HG03045 (cell line): ENCODE data around the gene OSBPL5.
"Not testable (repeated sequence)": the region's sequence is repeated elsewhere in the genome, so short reads cannot be mapped to it uniquely, and the experiment has no call there.

Experiments
- ATAC-seq: cut with Tn5 transposase; IDR thresholded peaks from one replicate; pipeline ENCODE4 v1.9.1; 2021; ENCODE audit warnings: mild to moderate bottlenecking, moderate library complexity; ENCODE audit not compliant: unreplicated experiment

The OSBPL5 gene

GRCh38 chr11:3182462-3182852, 17.3 kb upstream of the OSBPL5 start:
- ATAC-seq, result no peak

GRCh38 chr11:3181725-3182461, 16.8 kb upstream of the OSBPL5 start:
- no peak for ATAC-seq

- no peak for ATAC-seq
These were observed 15.8 kb upstream of the OSBPL5 start for GRCh38 chr11:3180869-3181268.

GRCh38 chr11:3178349-3178748, 13.2 kb upstream of the OSBPL5 start:
- no peak for ATAC-seq

- ATAC-seq, result no peak
These were observed 12.8 kb upstream of the OSBPL5 start for GRCh38 chr11:3177931-3178330.

GRCh38 chr11:3176487-3176886, 11.4 kb upstream of the OSBPL5 start:
- no peak for ATAC-seq

- ATAC-seq, result no peak
These were observed 10.1 kb upstream of the OSBPL5 start for GRCh38 chr11:3175194-3175593.

- no peak for ATAC-seq
These were observed 9.3 kb upstream of the OSBPL5 start for GRCh38 chr11:3174387-3174786.

GRCh38 chr11:3173795-3174194, 8.7 kb upstream of the OSBPL5 start:
- ATAC-seq, result no peak

GRCh38 chr11:3171931-3172560, 6.9 kb upstream of the OSBPL5 start:
- no peak for ATAC-seq

GRCh38 chr11:3170756-3171650, 5.9 kb upstream of the OSBPL5 start:
- no peak for ATAC-seq

- ATAC-seq, result no peak
These were observed 5.1 kb upstream of the OSBPL5 start for GRCh38 chr11:3170044-3170755.

- no peak for ATAC-seq
These were observed 4.3 kb upstream of the OSBPL5 start for GRCh38 chr11:3169255-3170043.

- ATAC-seq, result not testable (repeated sequence)
These were observed 3.7 kb upstream of the OSBPL5 start for GRCh38 chr11:3168742-3169254.

GRCh38 chr11:3167143-3168119, 2.3 kb upstream of the OSBPL5 start:
- no peak for ATAC-seq

GRCh38 chr11:3166268-3167142, 1.4 kb upstream of the OSBPL5 start:
- no peak for ATAC-seq

- ATAC-seq, result no peak
These were observed 782 bp upstream of the OSBPL5 start for GRCh38 chr11:3165916-3166267.

GRCh38 chr11:3164552-3165151, 458 bp downstream of the OSBPL5 start:
- no peak for ATAC-seq
